Astrocyte of the cerebellum (primary cell): ENCODE data around the gene HBP1.

Experiments
- DNase-seq: peaks from one replicate; pipeline ENCODE4 v3.0.0-alpha.2; 2011; ENCODE audit warnings: low read depth
- H3K4me3 ChIP-seq: 2 replicates; pipeline ENCODE4 v1.5.1; 2011; ENCODE audit warnings: mild to moderate bottlenecking, low read depth, low read length, moderate library complexity
- CTCF ChIP-seq: IDR thresholded peaks from 2 replicates; pipeline ENCODE4 v1.5.1; 2012; ENCODE audit warnings: low read length, low read depth, moderate library complexity, mild to moderate bottlenecking; ENCODE audit errors: missing control alignments
- in situ Hi-C: cut with HindIII; loops from 2 replicates; pipeline ENCODE4 v1.10.0; 2017; ENCODE audit warnings: low sequenced_read_pairs

HBP1 gene

GRCh38 chr7:107190090-107190489, 21.3 kb downstream of the HBP1 start:
- H3K4me3 ChIP-seq, result no peak overlapping the region
- no peak for TF ChIP-seq CTCF
- in situ Hi-C loops, result loop anchor here (25.0 kb wide), 1 partner anchor 547 kb away; the partner anchor contains the start of gene CBLL1
- no peak for DNase-seq

- in situ Hi-C loops, result loop anchor here (25.0 kb wide), 1 partner anchor 543 kb away; the partner anchor contains the start of gene CBLL1
- no peak for TF ChIP-seq CTCF
These were observed 25.2 kb downstream of the HBP1 start for GRCh38 chr7:107194052-107194451.

GRCh38 chr7:107196834-107197610, 28.2 kb downstream of the HBP1 start:
- no peak for TF ChIP-seq CTCF
- no peak for DNase-seq
- no peak overlapping the region for H3K4me3 ChIP-seq
- in situ Hi-C loops, result loop anchor here (25.0 kb wide), 1 partner anchor 540 kb away; the partner anchor contains the start of gene CBLL1

More at GRCh38 chr7:107194052-107194451, 25.2 kb downstream of the HBP1 start:
- no peak overlapping the region for H3K4me3 ChIP-seq
- DNase-seq, result no peak

DNA sequence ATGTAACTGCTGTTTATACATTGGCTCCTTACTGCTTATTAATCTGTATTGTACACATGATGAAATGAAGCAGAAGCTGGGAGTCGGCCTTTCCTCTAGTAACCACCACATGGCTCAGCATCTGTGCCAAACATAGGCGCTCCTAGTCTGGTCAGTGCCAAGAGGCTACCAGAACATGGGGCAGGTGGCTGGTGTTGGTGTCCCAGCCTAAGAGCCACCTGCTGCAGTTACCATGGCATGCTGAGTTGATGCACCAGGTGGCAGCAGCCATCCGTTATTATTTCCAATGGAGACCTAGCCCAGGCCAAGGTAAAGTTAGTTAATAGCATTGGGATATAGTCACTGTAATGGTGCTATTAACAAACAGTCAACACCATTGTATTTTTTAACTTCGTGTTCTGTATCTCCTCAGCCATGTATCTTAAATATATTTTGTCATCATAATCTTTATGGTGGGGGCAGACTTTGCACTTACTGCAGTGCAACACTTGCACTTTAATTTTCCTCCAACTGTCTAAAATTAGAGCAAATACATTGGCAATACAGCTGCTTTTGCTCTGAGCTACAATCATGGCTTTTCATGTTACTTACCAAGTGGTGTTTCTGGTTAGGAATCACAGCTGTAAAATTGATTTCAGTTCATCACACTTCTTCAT, 33.1 kb downstream of the HBP1 start:
- in situ Hi-C loops, result no loop called here
- DNase-seq, result no peak
- TF ChIP-seq CTCF, result peak; percentile 56
- no peak overlapping the region for H3K4me3 ChIP-seq

DNA sequence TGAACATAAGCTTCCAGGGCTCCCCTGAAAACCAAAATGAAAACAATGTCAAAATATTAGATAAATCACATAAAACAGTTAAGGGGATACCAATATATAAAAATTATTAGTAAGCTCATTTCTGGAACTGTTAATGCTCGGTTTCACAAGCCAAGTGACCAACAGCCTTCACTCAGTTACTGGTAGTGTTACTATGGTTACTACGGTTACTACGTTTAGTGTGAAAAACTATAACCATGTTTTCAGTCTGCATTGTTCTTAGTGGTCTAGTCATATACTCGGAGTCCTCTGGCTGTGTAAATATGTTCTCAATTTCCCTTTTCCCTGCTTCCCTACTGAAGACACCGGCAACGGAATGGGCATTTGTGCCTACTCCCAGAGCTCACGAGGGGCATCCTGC, 34.8 kb downstream of the HBP1 start:
- TF ChIP-seq CTCF, result no peak
- H3K4me3 ChIP-seq, result no peak overlapping the region
- DNase-seq, result no peak
- in situ Hi-C loops, result no loop called here

- TF ChIP-seq CTCF, result no peak
- no peak overlapping the region for H3K4me3 ChIP-seq
- in situ Hi-C loops, result no loop called here
- no peak for DNase-seq
These were observed 37.3 kb downstream of the HBP1 start for GRCh38 chr7:107206136-107206535.
